OCI-M2 (cell line): ENCODE measurements around the gene ASCC1.
"Not testable (repeated sequence)": the region's sequence is repeated elsewhere in the genome, so short reads cannot be mapped to it uniquely, and the experiment has no call there.

Experiments used
- DNase-seq: peaks from one replicate; lab custom pipeline; 2025; ENCODE audit not compliant: unreplicated experiment; lab: John Stamatoyannopoulos, UW

ASCC1 gene

DNA sequence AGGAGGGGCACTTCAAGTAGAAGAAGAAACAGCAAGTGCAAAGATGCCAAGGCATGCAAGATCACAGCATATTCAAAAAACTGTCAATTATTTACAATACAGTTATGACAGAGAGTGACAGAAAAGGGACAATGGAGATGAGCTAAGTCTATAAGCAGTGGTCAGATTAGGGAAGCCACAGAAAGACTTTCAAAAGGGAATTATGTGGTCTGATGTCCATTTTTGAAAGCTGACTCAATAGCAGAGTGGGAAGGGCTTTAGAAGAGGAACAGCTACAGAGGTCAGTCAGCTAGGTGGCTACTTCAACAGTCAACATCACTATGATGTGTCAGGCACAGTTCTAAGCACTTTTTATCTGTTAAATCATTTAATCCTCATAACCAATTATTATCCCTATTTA is 82.6 kb downstream of the ASCC1 start:
- no peak for DNase-seq

DNA sequence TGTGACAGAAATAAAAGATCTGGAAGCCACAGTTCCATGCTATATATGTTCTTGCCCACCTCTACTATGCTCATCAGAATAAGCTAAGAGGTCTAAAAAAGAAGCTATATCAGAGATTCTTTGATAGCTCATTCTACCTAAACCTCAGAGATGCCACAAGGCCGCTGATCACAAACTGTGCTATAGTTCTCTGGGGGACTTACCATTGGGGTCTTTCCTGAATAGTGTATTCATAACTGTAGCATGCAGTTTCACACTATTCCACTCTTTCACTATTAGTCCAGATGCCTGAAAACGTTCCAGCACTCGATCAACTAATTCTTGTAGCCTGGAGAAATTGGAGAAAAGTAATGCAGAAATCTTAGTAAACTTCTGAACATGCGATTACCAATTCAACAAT is 83.2 kb downstream of the ASCC1 start:
- no peak for DNase-seq

DNA sequence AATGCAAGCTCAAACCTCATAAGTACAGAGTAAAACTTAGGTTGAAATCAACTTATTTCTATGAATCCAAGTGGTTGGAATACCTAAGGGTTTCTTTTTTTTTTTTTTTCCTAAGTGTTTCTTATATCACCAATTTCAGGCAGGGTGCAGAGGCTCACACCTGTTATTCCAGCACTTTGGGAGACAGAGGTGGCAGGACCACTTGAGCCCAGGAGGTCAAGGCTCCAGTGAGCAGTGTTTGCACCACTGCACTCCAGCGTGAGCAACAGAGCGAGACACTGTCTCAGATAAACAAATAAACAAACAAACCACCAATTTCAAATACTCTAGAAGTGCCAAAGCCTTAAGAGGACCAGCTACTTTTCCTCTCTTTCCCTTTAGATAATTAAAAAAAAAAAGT is 88.5 kb downstream of the ASCC1 start:
- DNase-seq = no peak

DNA sequence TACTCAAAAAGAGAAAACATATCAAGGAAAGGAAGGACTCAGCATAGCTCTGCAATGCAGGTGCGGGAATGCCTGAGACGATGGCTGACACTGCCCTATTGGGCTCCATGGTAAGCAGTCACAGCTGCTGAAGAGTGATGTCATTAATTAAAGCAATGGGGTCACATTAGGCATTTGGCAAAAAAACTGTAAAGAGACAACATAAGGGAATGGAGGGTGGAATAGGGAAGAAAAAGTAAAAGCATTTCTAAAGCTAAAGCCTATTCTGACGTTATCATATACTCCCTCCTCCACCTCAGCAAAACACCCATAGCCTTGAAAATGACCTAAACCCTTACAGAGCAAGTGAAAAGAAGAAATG is 89.2 kb downstream of the ASCC1 start:
- DNase-seq = no peak

DNA sequence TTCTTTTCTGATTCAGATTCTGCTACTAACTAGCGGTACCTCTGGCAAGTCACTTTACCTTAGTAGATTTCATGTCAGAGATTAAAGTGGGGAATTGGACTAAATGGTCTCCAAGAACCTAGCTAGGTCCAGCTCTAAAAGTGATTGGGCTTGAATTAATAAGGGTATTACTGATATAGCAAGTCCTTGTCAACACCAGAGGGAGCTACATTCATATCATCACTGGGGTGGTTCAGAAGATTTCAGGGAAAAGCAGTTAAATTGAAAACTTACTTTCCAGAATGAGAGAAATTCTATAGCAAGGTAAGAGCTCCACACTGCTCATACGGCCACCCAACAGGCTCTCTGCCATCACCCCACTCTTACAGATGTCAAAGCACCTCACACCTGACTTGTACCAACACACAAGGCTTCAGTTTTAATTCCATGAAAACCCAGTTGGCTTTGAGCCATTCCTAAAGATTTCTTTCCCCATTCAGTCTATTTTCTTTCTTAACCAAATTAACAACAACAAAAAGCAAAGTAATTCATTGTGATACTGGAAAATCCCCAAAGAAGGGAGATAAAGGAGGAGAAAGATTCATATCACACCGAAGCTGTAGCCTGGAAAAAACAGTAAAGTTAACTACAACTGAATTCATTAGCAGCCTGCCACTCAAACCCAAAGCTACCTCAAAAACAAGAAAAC is 89.7 kb downstream of the ASCC1 start:
- DNase-seq = no peak

DNA sequence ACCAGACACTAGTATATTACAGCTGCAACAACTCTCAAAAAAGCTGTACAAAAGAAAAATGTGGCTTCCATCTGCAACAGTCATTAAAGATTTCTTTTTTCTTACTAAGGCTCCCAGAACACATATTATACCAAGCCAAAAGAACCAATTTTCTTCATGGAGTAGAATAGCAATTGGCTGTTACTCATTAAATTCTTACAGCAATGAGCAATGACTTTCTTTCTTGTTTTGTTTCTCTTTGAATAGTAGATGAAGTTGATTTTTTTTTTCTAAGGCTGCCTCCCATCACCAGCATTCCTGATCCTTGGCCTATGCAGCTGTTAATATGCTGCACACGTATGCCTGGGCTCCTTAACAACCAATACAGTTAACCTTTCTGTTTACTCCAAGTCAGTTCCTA is 91.1 kb downstream of the ASCC1 start:
- DNase-seq = no peak

DNA sequence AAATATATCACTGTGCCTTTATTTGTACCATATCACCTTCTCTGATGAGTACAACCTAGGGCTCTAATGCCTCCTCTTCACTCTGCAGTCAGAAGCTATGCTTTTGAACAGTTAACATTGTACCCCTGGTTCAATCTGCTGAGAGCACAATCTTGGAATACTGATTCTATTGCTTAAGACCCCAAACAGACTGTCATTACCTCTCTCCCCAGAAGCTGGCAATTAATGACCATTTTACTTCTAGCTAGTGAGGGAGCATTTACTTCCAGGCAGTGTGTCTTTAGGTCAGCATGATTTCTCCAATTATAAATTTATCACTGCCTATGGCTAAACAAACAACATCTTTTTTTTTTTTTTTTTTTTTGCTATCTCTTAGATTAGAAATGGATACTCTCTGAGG is 91.7 kb downstream of the ASCC1 start:
- DNase-seq = no peak

DNA sequence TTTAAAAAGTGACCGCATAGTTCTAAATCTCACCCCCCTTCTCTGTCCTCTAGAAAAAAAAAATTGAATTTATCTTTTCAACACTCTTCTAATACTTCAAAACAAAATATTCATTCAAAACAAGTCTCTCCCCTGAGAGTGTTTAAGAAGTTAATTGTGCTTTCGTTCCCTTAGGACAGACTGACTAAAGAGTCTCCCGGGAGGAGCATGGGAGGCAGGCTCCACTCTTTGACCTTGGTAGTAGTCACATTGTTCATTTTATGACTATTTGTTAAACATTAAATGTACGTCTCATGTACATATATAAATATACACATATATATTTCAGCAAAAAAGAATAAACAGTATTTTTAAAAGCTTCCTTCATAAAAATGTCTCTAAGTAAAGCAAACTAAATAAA is 92.5 kb downstream of the ASCC1 start:
- DNase-seq = no peak

DNA sequence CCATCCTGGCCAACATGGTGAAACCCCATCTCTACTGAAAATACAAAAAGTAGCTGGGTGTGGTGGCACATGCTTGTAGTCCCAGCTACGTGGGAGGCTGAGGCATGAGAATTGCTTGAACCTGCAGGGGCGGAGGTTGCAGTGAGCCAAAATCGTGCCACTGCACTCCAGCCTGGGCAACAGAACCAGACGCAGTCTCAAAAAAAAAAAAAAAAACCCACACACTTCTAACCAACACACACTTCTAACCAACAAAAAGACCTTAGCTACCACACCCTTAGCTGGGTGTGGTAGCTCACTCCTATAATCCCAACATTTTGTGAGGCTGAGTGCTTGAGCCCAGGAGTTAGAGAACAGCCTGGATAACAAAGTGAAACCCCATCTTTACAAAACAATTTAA is 93.9 kb downstream of the ASCC1 start:
- no peak for DNase-seq

DNA sequence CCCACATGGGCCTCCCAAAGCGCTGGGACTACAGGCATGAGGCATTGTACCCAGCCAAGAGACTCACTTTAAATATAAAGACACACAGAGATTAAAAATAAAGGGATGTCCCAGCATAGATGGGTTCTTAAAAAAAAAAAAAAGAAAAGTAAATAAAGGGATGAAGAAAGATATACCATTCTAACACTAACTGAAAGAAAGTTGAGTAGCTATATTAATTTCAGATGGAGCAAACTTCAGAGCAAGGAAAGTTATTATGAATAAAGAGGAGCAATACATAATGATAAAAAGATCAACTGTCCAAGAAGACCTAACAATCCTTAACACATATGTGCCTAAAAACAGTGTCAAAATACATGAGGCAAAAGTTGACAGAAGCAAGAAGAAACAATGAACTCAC is 94.7 kb downstream of the ASCC1 start:
- no peak for DNase-seq

DNA sequence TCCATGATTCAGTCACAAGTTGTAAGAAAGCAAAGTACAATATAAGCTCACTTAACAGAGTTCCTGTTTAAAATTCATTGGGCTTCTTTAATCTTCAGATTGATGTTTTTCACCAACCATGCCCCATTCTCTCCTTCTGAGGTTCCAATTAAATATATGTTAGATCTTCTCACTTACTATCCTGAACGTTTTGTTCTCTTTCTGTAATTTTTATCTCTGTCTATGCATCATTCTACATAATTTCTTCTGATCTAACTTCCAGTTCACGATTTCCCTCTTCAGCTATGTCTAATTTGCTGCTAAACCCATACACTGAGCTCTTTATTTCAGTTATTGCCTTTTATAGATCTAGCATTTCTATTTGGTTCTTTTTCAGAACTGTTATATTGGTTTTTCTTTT is 99.7 kb downstream of the ASCC1 start:
- DNase-seq = no peak

DNA sequence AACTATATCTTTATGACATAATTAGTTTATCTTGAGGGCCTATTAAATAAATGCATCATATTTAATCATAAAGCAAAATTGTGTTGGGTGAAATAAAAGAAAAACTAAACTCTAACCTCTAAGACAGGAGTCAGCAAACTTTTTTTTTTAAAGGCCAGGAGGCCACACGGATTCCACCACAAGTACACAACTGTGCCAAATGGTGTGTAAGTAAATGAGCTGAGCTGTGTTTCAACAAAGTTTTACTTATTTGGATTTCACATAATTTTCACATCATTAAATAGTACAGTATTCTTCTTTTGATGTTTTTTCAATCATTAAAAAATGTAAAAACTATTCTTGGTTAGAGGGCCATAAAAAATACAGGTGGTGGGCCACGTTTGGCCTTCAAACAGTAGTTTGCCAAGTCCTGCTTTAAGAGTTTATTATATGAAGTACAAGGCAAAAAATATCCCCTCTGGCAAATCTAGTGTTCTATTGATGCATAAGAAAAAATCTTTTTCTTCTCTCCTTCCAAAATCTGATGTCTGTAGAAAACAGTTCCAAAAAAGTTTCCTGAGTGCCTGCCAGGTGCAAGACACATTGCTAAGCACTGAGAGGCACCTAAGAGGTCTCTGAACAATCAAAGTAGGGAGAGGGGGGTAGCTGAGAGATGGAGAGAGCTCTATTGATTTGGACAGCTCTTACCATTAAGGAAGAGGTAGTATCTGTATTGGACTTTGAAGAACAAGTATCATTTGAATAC is 101.2 kb downstream of the ASCC1 start:
- no peak for DNase-seq

DNA sequence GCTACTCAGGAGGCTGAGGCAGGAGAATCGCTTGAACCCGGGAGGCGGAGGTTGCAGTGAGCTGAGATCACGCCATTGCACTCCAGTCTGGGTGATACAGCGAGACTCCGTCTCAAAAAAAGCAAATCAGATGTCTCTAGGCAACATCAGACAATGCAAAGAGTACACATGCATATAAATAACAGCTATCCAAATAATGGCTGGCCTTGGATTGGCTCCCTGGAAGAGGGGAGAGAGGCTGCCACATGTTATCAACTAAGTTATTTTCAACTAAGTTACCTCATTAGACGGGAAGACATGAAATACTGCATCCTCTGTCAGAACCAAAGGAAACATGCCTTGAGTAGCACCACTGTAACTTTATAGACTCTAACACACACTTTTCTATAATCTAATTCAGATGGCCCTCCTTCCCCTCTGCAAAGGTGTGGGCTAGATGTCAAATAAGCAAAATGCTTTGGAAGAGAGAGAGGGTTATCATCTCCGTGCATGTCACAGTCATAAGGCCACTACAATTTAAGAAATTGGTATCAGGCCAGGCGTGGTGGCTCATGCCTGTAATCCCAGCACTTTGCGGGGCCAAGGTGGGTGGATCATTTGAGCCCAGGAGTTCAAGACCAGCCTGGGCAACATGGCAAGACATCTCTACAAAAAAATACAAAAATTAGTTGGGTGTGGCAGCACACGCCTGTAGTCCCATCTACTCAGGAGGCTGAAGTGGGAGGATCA is 105.2 kb downstream of the ASCC1 start:
- no peak for DNase-seq

DNA sequence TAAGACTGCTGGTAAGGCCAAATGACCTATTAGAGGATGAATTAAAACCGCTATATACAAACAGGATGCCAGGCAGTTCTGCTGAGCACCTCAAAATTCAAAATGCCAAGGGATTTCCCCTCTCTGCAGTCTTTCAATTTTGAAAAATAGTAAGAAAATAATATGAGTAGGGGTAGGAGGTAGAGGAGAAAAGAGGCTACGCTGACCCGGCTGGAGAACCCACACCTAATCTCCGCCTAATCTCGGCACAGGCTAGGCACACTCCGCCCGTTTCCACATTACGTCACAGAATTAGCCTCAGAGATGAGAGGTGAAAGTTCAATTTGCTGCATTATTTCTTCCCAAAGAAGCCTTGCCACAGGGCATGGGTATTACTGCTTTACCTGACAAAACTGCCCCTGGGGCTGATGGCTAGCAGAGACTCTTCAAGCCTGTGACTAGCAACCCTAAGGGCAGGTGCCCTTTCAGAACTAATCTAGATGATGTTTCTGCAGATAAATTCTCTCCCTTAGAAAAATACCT is 106.4 kb downstream of the ASCC1 start:
- no peak for DNase-seq

DNA sequence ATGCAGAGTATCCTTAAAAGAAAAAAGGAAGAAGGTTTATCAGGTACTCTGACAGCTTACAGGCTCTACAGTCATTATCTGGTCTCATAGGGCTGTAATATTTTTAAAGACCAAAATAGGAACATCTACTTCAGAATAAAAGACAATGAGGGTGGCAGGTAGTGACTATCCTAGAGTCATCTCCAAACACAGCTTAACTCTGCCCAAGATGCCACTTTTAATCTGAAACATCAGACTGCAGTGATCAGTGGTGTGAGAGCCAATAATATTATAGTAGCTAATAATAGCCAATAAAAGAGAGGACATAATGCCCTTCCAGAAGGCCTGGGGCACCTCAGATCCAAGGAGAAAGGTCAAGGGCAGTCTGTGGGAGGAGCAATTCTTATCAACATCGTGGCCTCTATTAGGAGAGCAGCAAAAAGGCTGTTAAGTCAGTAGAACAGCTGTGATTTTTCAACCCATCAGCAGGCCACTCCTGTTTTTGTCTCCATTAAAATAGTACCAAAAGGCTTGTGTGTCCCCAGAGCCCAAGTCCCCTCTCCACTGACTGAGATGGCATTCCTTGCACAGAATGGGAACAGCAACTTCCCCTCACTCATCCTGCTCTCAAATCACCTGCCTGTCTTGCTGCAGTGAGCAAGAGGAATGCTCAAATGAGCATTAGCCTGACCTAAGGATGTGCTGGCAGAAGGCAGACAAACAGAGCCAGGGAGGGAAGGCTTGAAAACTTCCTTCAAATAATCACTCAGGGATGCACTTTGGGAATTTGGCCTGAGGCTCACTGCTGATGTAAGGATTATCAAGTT is 107.0 kb downstream of the ASCC1 start:
- DNase-seq = no peak

DNA sequence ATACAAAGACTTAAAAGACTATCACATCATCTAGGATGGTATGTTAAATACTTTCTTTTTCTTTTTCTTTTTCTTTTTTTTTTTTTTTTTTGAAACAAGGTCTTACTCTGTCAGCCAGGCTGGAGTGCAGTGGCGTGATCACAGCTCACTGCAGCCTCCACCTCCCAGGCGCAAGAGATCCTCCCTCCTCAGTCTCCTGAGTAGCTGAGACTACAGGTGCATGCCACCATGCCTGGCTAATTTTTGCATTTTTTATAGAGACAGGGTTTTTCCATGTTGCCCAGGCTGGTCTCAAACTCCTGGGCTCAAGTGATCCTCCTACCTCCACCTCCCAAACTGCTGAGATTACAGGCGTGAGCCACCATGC is 108.1 kb downstream of the ASCC1 start:
- DNase-seq = not testable (repeated sequence)

DNA sequence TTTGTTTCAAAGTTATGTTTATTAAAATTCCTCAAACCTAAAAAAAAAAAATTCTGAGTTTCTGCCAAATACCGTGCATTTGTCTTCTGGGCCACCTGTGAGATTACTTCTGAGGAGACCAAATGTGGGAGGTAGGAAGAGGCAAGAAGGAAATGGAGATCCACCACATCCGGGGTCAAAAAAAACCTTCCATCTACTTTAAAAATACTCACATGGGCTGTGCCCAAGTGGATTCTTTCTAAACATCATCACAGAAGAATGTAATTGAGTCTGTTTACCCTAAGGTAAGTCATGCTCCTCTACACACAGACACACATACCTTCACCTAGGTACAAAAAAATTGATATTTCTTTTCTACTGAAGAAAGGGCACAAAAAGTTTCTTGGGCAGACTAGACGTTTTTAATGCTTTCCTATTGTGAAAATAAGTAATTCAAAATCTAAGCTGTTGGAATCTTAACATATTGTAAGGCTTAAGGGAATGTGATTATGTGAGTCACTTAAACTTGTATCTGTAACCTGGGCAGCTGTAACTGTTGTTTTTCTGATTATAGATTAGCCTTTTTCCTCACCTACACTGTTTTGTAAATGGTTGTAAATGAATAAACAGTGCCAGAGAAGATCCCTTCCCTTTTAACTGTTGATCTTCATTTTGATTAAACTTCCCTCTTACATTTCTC is 108.6 kb downstream of the ASCC1 start:
- DNase-seq = no peak

DNA sequence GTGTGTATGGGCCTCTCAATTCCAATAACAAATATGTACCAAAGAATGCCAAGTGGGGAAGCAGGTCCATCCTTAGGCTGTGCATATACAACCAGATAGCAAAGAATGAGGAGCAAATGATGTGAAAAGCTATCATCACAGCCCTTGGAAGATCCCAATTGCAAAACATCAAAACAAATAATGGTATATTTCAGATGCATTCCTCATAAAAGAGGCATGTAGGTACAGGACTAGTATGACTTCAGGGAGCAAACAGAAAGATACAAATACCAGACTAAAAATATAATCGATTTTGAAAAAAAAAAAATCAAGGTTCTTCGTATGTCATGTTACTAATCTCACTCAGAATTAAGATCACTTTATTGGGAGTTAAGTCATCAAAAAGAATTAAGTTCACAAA is 109.2 kb downstream of the ASCC1 start:
- DNase-seq = no peak

DNA sequence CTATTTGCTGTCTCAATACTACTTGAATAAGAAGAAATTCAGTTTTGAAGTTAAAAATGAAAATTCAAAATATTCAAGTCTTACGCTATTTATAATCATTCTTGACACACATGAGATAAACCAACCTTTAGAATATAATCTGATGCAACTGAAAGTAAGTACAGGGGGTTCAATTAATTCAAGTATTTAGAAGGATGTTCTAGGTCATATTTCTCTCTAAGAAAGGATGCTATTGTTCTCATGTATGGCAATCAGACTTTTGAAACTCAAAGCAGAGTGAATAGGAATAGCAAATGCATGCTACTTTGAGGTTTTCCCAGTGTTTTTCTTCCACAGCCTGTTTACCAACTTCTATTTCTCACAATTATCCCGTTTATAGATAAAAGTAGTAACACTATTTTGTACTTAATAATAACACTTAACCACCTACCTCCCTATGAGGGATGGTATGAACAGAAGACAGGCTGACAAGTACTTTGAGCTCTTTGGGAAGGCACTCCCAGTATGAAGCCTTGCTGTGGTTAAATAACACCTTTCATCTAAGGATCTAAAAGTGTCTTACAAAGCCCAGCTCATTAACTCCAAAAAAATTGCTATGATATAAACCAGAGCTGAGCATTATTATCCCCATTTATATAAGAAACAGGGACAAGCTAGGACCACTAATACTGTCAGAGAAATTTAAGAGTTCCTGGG is 109.8 kb downstream of the ASCC1 start:
- DNase-seq = no peak

DNA sequence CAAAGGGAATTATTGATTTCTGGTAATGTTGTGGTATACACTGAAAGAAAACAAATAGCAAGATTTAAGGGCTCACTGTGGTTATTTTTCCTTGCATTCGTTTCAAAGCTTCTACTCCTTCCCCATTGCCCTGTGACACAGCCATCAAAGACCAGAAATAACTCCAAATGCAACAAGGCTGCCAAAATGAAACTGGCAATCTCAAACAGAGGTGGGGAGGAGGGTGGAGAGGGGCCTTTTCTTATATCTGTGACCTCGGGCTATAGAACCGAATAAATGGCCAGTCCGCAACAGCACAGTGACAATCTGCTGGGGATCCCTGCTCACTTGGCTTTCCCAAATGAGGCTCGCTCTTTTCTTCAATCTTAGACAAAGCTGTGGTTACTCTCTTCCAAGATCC is 110.4 kb downstream of the ASCC1 start:
- DNase-seq = no peak
